Myocyte (in vitro differentiated cells): ENCODE measurements around the gene GALE. TPM values are rescaled to one million over a fixed set of nuclear protein-coding genes. Genes with fewer than 3 reads are reported as not detected.

Experiments used
- DNase-seq: peaks from one replicate; pipeline ENCODE4 v3.0.0-alpha.2; 2012; ENCODE audit warnings: low read depth
- total RNA-seq: library from RNA; depleted of rRNA; stranded (reverse); fragments of >200 nt; gene quantifications from 2 replicates; pipeline ENCODE4 v1.2.3, GENCODE V29; 2014

GALE gene
- total RNA-seq, 1 donor from 2014 or later = 32.0 TPM

GRCh38 chr1:23756676-23757075, 43.9 kb downstream of the GALE start:
- peak; percentile 70 for DNase-seq

- no peak for DNase-seq
Measured at GRCh38 chr1:23752909-23753308, 47.6 kb downstream of the GALE start.

- no peak for DNase-seq
Measured at GRCh38 chr1:23751815-23752200, 48.7 kb downstream of the GALE start.

GRCh38 chr1:23751050-23751814, 49.3 kb downstream of the GALE start:
- peak; percentile 70 for DNase-seq

GRCh38 chr1:23748016-23748415, 52.5 kb downstream of the GALE start:
- no peak for DNase-seq

Other genes starting within 250 kb of the GALE start
- 13.5 and 21.1 TPM in 2 replicates for gene ID3, start 241.3 kb downstream of the GALE start, total RNA-seq
- gene RPL11, start 108.9 kb downstream of the GALE start, total RNA-seq = 551 and 641 TPM in 2 replicates
- 38.7 and 43.2 TPM in 2 replicates for gene ELOA, start 57.3 kb downstream of the GALE start, total RNA-seq
- gene PITHD1, start 22.3 kb downstream of the GALE start, total RNA-seq = 51.7 and 53.4 TPM in 2 replicates
- gene LYPLA2, start 9.6 kb downstream of the GALE start, total RNA-seq = 52.5 and 58.3 TPM in 2 replicates
- gene HMGCL, start 24.7 kb upstream of the GALE start, total RNA-seq = 38.1 and 42.5 TPM in 2 replicates
- gene FUCA1, start 67.5 kb upstream of the GALE start, total RNA-seq = 17.1 and 18.4 TPM in 2 replicates
- gene CNR2, start 112.6 kb upstream of the GALE start, total RNA-seq = not detected in 2 replicates
- 64.8 and 73.8 TPM in 2 replicates for gene PNRC2, start 159.1 kb upstream of the GALE start, total RNA-seq
- gene SRSF10, start 179.6 kb upstream of the GALE start, total RNA-seq = 90.9 and 99.3 TPM in 2 replicates